ENCODE data around the gene BAX.

Gene BAX

GRCh38 chr19:48986211-48986610 lies 31.5 kb downstream of the BAX start:
- H3K4me2 ChIP-seq (ENCODE audit: low read length): no peak overlapping the region
- H3K79me1 ChIP-seq (ENCODE audit: low read length): peaks cover 7% of the 10 kb centered on the region
- peaks cover 3% of the 10 kb centered on the region for H3K36me3 ChIP-seq (ENCODE audit: control insufficient read depth, insufficient read depth, low read length)
- H3K79me2 ChIP-seq (ENCODE audit: control insufficient read depth, insufficient read depth, low read length): peaks cover 1% of the 10 kb centered on the region
- H2BK5ac ChIP-seq (ENCODE audit: low read length): no peak overlapping the region
- H2AK5ac ChIP-seq (ENCODE audit: low read length): no peak overlapping the region
- no peak overlapping the region for H3K4me3 ChIP-seq (ENCODE audit: low read length)
- H3K27ac ChIP-seq (ENCODE audit: low read depth, low read length): no peak overlapping the region
- no peak overlapping the region for H4K5ac ChIP-seq (ENCODE audit: low read length)
- no peak overlapping the region for H4K8ac ChIP-seq (ENCODE audit: low read depth, low read length)
- WGBS (ENCODE audit: extremely low coverage, insufficient coverage, low lambda C conversion rate): no CpG with 5 or more reads among the region's 3 CpGs
- H2BK120ac ChIP-seq (ENCODE audit: low read depth, low read length): no peak overlapping the region
- H3K27me3 ChIP-seq (ENCODE audit: insufficient read depth, low read length, poor library complexity): no peaks in the 10 kb centered on the region
- H3K56ac ChIP-seq (ENCODE audit: low read length): no peak overlapping the region
- H3K23ac ChIP-seq (ENCODE audit: low read length): no peak overlapping the region
- no peaks in the 10 kb centered on the region for H3K4me1 ChIP-seq (ENCODE audit: control insufficient read depth, low read depth, low read length)
- no peak overlapping the region for H2BK15ac ChIP-seq (replicated peaks; ENCODE audit: low read depth)
- no peak overlapping the region for H3K18ac ChIP-seq (ENCODE audit: low read length)
- no peak for DNase-seq
- H3K4ac ChIP-seq (ENCODE audit: low read depth, low read length): no peak overlapping the region
- no peak overlapping the region for H3K9ac ChIP-seq (ENCODE audit: low read length)

DNA sequence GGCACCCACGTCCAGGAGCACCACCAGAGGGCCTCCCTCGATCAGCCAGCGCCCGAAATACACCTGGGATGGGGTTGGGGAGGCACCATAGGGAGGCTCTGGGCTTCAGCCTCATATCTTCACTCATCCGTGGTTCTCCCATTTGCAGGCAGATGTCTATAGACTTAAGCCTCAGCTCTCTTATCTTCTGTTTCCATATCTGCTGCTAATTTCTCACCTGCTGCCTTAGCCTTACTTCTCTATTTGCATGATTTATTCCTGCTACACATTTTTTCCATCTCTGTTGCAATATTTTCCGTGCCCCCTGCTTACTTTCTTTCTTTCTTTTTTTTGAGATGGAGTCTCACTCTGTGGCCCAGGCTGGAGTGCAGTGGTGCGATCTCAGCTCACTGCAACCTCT lies 32.6 kb downstream of the BAX start:
- no peak overlapping the region for H3K27ac ChIP-seq (ENCODE audit: low read depth, low read length)
- H3K36me3 ChIP-seq (ENCODE audit: control insufficient read depth, insufficient read depth, low read length): peaks cover 3% of the 10 kb centered on the region
- H2AK5ac ChIP-seq (ENCODE audit: low read length): no peak overlapping the region
- H3K4me1 ChIP-seq (ENCODE audit: control insufficient read depth, low read depth, low read length): no peaks in the 10 kb centered on the region
- peaks cover 4% of the 10 kb centered on the region for H3K79me2 ChIP-seq (ENCODE audit: control insufficient read depth, insufficient read depth, low read length)
- H2BK5ac ChIP-seq (ENCODE audit: low read length): no peak overlapping the region
- no peak overlapping the region for H3K56ac ChIP-seq (ENCODE audit: low read length)
- WGBS (ENCODE audit: extremely low coverage, insufficient coverage, low lambda C conversion rate): no CpG with 5 or more reads among the region's 7 CpGs
- H2BK120ac ChIP-seq (ENCODE audit: low read depth, low read length): no peak overlapping the region
- H2BK15ac ChIP-seq (replicated peaks; ENCODE audit: low read depth): no peak overlapping the region
- no peak overlapping the region for H3K4me3 ChIP-seq (ENCODE audit: low read length)
- H3K23ac ChIP-seq (ENCODE audit: low read length): no peak overlapping the region
- H3K18ac ChIP-seq (ENCODE audit: low read length): no peak overlapping the region
- no peak overlapping the region for H4K8ac ChIP-seq (ENCODE audit: low read depth, low read length)
- H3K4me2 ChIP-seq (ENCODE audit: low read length): no peak overlapping the region
- no peak overlapping the region for H3K9ac ChIP-seq (ENCODE audit: low read length)
- no peak overlapping the region for H4K5ac ChIP-seq (ENCODE audit: low read length)
- no peak overlapping the region for H3K4ac ChIP-seq (ENCODE audit: low read depth, low read length)
- H3K79me1 ChIP-seq (ENCODE audit: low read length): peaks cover 8% of the 10 kb centered on the region
- H3K27me3 ChIP-seq (ENCODE audit: insufficient read depth, low read length, poor library complexity): no peaks in the 10 kb centered on the region
- peak; percentile 16 for DNase-seq

GRCh38 chr19:48988286-48988685 lies 33.6 kb downstream of the BAX start:
- H3K4me3 ChIP-seq (ENCODE audit: low read length): no peak overlapping the region
- no peak overlapping the region for H2BK15ac ChIP-seq (replicated peaks; ENCODE audit: low read depth)
- no peak overlapping the region for H3K18ac ChIP-seq (ENCODE audit: low read length)
- no peak overlapping the region for H4K5ac ChIP-seq (ENCODE audit: low read length)
- no peak overlapping the region for H3K9ac ChIP-seq (ENCODE audit: low read length)
- H3K27ac ChIP-seq (ENCODE audit: low read depth, low read length): no peak overlapping the region
- H3K4ac ChIP-seq (ENCODE audit: low read depth, low read length): no peak overlapping the region
- no peak overlapping the region for H3K23ac ChIP-seq (ENCODE audit: low read length)
- H3K4me1 ChIP-seq (ENCODE audit: control insufficient read depth, low read depth, low read length): no peaks in the 10 kb centered on the region
- no peaks in the 10 kb centered on the region for H3K27me3 ChIP-seq (ENCODE audit: insufficient read depth, low read length, poor library complexity)
- H2BK5ac ChIP-seq (ENCODE audit: low read length): no peak overlapping the region
- H3K79me2 ChIP-seq (ENCODE audit: control insufficient read depth, insufficient read depth, low read length): peaks cover 4% of the 10 kb centered on the region
- WGBS (ENCODE audit: extremely low coverage, insufficient coverage, low lambda C conversion rate): no CpG with 5 or more reads among the region's 7 CpGs
- no peak overlapping the region for H3K4me2 ChIP-seq (ENCODE audit: low read length)
- no peak overlapping the region for H3K56ac ChIP-seq (ENCODE audit: low read length)
- no peak for DNase-seq
- peaks cover 3% of the 10 kb centered on the region for H3K36me3 ChIP-seq (ENCODE audit: control insufficient read depth, insufficient read depth, low read length)
- no peak overlapping the region for H2BK120ac ChIP-seq (ENCODE audit: low read depth, low read length)
- no peak overlapping the region for H2AK5ac ChIP-seq (ENCODE audit: low read length)
- peaks cover 8% of the 10 kb centered on the region for H3K79me1 ChIP-seq (ENCODE audit: low read length)
- H4K8ac ChIP-seq (ENCODE audit: low read depth, low read length): no peak overlapping the region

- no peak overlapping the region for H4K8ac ChIP-seq (ENCODE audit: low read depth, low read length)
- H3K4me2 ChIP-seq (ENCODE audit: low read length): no peak overlapping the region
- no peak for DNase-seq
- no peak overlapping the region for H3K23ac ChIP-seq (ENCODE audit: low read length)
- H2AK5ac ChIP-seq (ENCODE audit: low read length): no peak overlapping the region
- H3K56ac ChIP-seq (ENCODE audit: low read length): no peak overlapping the region
- no peak overlapping the region for H3K18ac ChIP-seq (ENCODE audit: low read length)
- no peak overlapping the region for H2BK120ac ChIP-seq (ENCODE audit: low read depth, low read length)
- H4K5ac ChIP-seq (ENCODE audit: low read length): no peak overlapping the region
- no CpG with 5 or more reads among the region's 9 CpGs for WGBS (ENCODE audit: extremely low coverage, insufficient coverage, low lambda C conversion rate)
- no peak overlapping the region for H2BK15ac ChIP-seq (replicated peaks; ENCODE audit: low read depth)
- H2BK5ac ChIP-seq (ENCODE audit: low read length): no peak overlapping the region
- H3K36me3 ChIP-seq (ENCODE audit: control insufficient read depth, insufficient read depth, low read length): peaks cover 3% of the 10 kb centered on the region
- no peak overlapping the region for H3K4me3 ChIP-seq (ENCODE audit: low read length)
- no peaks in the 10 kb centered on the region for H3K4me1 ChIP-seq (ENCODE audit: control insufficient read depth, low read depth, low read length)
- H3K27ac ChIP-seq (ENCODE audit: low read depth, low read length): no peak overlapping the region
- H3K4ac ChIP-seq (ENCODE audit: low read depth, low read length): no peak overlapping the region
- H3K9ac ChIP-seq (ENCODE audit: low read length): no peak overlapping the region
- H3K27me3 ChIP-seq (ENCODE audit: insufficient read depth, low read length, poor library complexity): no peaks in the 10 kb centered on the region
- peaks cover 8% of the 10 kb centered on the region for H3K79me1 ChIP-seq (ENCODE audit: low read length)
- H3K79me2 ChIP-seq (ENCODE audit: control insufficient read depth, insufficient read depth, low read length): peaks cover 6% of the 10 kb centered on the region
Measured at GRCh38 chr19:48988860-48989259, 34.2 kb downstream of the BAX start.

GRCh38 chr19:48989701-48990291 lies 35.1 kb downstream of the BAX start:
- H2BK120ac ChIP-seq (ENCODE audit: low read depth, low read length): no peak overlapping the region
- H4K8ac ChIP-seq (ENCODE audit: low read depth, low read length): no peak overlapping the region
- no peak for DNase-seq
- H3K56ac ChIP-seq (ENCODE audit: low read length): no peak overlapping the region
- H3K9ac ChIP-seq (ENCODE audit: low read length): no peak overlapping the region
- H2BK5ac ChIP-seq (ENCODE audit: low read length): no peak overlapping the region
- no peak overlapping the region for H3K4ac ChIP-seq (ENCODE audit: low read depth, low read length)
- peaks cover 12% of the 10 kb centered on the region for H3K79me1 ChIP-seq (ENCODE audit: low read length)
- H2BK15ac ChIP-seq (replicated peaks; ENCODE audit: low read depth): no peak overlapping the region
- no peak overlapping the region for H3K23ac ChIP-seq (ENCODE audit: low read length)
- H3K4me1 ChIP-seq (ENCODE audit: control insufficient read depth, low read depth, low read length): no peaks in the 10 kb centered on the region
- H3K79me2 ChIP-seq (ENCODE audit: control insufficient read depth, insufficient read depth, low read length): peaks cover 13% of the 10 kb centered on the region
- H3K27ac ChIP-seq (ENCODE audit: low read depth, low read length): no peak overlapping the region
- peaks cover 3% of the 10 kb centered on the region for H3K36me3 ChIP-seq (ENCODE audit: control insufficient read depth, insufficient read depth, low read length)
- no peak overlapping the region for H3K4me3 ChIP-seq (ENCODE audit: low read length)
- H3K27me3 ChIP-seq (ENCODE audit: insufficient read depth, low read length, poor library complexity): no peaks in the 10 kb centered on the region
- H2AK5ac ChIP-seq (ENCODE audit: low read length): no peak overlapping the region
- no CpG with 5 or more reads among the region's 17 CpGs for WGBS (ENCODE audit: extremely low coverage, insufficient coverage, low lambda C conversion rate)
- H3K18ac ChIP-seq (ENCODE audit: low read length): no peak overlapping the region
- no peak overlapping the region for H3K4me2 ChIP-seq (ENCODE audit: low read length)
- H4K5ac ChIP-seq (ENCODE audit: low read length): no peak overlapping the region

DNA sequence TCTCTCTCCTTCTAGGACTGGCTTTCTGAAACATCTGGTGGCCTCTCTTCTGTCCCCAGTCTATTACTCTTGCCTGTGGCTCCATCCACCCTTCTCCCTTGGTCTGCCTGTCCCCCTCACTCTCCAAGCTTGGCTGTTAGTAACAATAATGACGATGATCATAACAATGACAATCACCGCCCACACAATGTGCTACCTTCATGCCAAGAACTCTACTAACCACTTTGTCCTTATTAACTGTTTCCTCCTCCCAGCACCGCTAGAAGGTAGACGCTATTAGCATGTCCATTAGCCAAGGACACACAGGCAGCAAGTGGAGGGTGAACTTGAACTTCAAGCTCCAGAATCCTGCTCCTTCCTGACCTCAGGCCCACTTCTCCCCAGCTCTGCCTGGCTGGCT lies 35.7 kb downstream of the BAX start:
- Histone ChIP-seq H3K23ac (ENCODE audit: low read length) (no peak overlapping the region), H3K4me1 (ENCODE audit: control insufficient read depth, low read depth, low read length) (no peaks in the 10 kb centered on the region), H2BK15ac (replicated peaks; ENCODE audit: low read depth) (no peak overlapping the region), H3K56ac (ENCODE audit: low read length) (no peak overlapping the region), H3K27ac (ENCODE audit: low read depth, low read length) (no peak overlapping the region), H2BK120ac (ENCODE audit: low read depth, low read length) (no peak overlapping the region), H4K5ac (ENCODE audit: low read length) (no peak overlapping the region), H3K18ac (ENCODE audit: low read length) (no peak overlapping the region), H3K4ac (ENCODE audit: low read depth, low read length) (no peak overlapping the region), H3K79me1 (ENCODE audit: low read length) (peaks cover 18% of the 10 kb centered on the region), H3K27me3 (ENCODE audit: insufficient read depth, low read length, poor library complexity) (no peaks in the 10 kb centered on the region), H3K4me2 (ENCODE audit: low read length) (no peak overlapping the region), H2BK5ac (ENCODE audit: low read length) (no peak overlapping the region), H3K4me3 (ENCODE audit: low read length) (no peak overlapping the region), H2AK5ac (ENCODE audit: low read length) (no peak overlapping the region), H4K8ac (ENCODE audit: low read depth, low read length) (no peak overlapping the region), H3K9ac (ENCODE audit: low read length) (no peak overlapping the region), H3K36me3 (ENCODE audit: control insufficient read depth, insufficient read depth, low read length) (peaks cover under 1% of the 10 kb centered on the region), H3K79me2 (ENCODE audit: control insufficient read depth, insufficient read depth, low read length) (peaks cover 19% of the 10 kb centered on the region)
- WGBS (ENCODE audit: extremely low coverage, insufficient coverage, low lambda C conversion rate): no CpG with 5 or more reads among the region's 4 CpGs
- no peak for DNase-seq
